ENCODE measurements around the gene MEGF11.
"Not testable (repeated sequence)": the region's sequence is repeated elsewhere in the genome, so short reads cannot be mapped to it uniquely, and the experiment has no call there.

The MEGF11 gene

DNA sequence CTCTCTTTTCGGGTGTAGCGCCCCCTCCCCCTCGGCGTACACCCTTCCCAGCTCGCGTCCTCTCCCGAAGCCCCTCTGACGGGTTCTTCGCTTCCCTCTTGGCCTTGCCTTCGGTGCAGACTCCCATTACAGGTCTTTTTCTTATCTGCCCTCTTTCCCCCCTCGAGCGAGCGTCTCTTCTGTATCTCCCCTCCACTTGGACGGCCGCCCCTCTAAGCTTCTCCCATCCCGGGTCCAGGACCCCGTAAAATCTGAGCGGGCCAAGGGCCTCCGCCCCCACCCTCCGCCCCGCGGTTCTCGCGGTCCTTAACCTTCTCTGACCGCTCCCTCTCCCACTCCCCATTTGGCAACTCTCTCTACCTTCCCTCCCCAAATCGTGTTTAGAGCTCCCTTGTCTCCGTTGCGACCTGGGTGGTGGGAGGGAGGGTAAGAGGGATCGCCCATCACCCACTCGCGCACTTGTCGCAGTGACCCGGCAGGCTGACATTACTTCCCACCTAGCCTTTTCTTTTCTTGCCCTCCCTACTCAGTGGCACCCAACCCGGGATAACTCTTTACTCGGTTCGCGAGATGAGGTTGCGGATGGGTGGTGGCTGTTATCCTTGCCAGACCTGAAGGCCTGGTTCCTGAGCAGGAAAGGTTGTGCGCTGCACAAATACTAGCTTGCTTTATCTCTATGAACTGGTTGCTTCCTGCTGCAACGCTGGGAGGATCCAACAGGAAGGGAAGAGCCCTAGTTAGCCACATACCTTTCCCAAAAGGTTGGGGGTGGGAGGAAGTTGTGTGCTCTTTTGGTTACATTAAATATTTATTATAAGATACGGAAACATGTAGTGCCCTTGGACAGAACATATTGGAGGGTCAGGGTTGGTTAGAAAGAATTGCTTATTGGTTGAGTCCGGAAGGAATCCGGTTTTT is 383.3 kb downstream of the MEGF11 start:
- no peak for FAIRE-seq

DNA sequence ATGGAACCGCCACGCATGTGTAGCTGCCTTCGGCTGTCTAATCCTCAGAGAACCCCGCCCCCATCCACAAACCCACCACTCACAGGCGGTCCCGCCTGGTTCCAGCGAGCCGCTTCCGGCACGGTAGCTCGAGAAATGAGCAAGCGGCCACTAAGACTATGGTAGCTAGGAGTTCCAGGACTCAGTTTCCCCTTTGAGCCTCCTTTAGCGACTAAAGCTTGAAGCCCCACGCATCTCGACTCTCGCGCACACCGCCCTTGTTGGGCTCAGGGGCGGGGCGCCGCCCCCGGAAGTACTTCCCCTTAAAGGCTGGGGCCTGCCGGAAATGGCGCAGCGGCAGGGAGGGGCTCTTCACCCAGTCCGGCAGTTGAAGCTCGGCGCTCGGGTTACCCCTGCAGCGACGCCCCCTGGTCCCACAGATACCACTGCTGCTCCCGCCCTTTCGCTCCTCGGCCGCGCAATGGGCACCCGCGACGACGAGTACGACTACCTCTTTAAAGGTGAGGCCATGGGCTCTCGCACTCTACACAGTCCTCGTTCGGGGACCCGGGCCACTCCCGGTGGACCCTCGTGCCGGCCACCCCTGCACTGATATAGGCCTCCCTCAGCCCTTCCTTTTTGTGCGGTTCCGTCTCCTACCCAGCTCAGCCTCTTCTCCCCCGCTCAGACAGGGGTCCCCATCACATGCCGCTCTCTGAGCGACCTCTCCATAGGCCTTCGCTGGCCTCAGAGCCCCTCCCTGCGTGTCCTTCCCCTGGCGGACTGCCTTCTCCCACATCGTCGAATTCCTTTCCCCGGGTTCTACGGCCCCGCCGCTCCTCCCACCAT is 384.2 kb downstream of the MEGF11 start, which contains the start of gene RAB11A:
Gene RAB11A (plus strand): TSS at position 366 of the 828 bp plus-strand sequence. CDS start 95 bp downstream, at position 461.
- FAIRE-seq, result peak; percentile 86

DNA sequence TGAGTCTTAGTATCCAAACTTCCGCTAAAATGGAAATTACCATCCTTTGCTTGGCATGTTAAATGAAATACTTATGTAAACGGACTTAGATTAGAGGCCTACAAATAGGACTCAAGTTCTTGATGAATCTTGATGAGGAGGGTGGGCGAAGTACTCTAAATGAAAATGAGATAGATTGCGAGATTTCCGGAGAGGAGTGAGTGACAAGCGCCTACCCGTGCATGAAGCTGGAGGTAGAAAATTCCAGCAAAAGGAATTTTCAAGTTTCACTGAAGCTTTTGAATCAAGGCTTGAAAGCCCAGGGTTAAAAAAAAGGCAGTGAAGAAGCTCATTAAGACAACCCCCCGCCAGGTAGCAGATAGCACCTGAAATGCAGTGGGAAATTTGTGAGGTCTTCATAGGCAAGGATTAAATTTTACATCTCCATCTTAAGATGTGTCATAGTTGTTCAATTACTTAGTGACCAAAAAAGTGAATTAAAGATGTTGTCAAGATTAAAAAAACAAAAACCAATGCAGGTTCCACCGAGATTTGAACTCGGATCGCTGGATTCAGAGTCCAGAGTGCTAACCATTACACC is 384.9 kb downstream of the MEGF11 start:
- no peak for FAIRE-seq

DNA sequence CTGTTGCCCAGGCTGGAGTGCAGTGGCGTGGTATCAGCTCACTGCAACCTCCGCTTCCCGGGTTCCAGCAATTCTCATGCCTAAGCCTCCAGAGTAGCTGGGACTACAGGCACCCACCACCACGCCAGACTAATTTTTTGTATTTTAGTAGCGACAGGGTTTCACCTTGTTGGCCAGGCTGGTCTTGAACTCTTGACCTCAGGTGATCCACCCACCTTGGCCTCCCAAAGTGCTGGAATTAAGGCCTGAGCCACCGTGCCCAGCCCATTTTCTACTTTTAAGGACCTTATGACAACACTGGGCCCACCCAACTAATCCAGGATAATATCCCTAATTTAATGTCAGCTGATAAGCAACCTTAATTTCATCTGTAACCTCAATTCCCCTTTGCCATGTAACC is 385.6 kb downstream of the MEGF11 start:
- not testable (repeated sequence) for FAIRE-seq

DNA sequence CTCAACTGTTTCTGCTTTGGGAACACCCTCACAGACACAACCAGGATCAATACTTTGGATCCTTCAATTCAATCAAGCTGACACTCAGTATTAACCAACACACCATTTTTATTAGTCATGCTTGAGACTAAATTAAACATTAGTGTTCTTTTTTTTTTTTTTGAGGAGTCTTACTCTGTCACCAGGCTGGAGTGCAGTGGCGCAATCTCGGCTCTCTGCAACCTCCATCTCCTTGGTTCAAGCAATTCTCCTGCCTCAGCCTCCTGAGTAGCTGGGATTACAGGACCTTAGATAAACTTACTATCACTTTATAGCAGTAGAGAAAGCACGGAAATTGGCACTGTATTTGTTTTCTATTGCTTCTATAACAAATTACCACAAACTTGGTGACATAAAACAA is 386.3 kb downstream of the MEGF11 start:
- no peak for FAIRE-seq

DNA sequence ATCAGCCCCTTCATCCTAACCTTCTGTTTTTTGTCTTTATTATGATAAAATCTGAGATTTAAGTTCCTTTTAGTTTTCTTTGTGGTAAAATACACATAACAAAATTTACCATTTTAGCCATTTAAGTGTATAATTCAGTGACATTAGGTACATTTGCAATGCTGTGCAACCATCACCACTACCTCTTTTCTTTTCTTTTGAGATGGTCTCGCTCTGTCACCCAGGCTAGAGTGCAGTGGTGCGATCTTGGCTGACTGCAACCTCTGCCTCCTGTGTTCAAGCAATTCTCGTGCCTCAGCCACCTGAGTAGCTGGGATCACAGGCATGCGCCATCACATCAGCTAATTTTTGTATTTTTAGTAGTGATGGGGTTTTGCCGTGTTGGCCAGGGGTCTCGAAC is 390.4 kb downstream of the MEGF11 start:
- no peak for FAIRE-seq

DNA sequence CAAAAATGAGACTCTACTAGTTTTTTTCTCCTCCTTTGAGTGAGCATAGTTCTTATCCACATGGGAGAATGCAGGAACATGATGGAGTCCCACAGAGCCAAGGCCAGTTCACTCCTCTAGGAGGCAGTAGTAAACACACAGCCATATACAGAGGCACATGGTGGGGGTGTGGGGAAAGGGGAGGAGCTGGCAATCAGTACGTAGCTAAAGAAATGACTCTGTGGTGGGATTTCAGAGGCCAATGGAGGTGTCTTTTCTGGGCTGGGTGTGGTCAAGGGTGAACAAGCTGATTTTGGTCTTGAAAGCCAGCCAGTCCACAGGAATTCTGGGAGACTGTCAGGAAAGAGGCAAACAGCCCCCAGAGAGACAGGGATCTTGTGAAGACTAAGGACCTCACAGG is 390.9 kb downstream of the MEGF11 start:
- peak; percentile 93 for FAIRE-seq

DNA sequence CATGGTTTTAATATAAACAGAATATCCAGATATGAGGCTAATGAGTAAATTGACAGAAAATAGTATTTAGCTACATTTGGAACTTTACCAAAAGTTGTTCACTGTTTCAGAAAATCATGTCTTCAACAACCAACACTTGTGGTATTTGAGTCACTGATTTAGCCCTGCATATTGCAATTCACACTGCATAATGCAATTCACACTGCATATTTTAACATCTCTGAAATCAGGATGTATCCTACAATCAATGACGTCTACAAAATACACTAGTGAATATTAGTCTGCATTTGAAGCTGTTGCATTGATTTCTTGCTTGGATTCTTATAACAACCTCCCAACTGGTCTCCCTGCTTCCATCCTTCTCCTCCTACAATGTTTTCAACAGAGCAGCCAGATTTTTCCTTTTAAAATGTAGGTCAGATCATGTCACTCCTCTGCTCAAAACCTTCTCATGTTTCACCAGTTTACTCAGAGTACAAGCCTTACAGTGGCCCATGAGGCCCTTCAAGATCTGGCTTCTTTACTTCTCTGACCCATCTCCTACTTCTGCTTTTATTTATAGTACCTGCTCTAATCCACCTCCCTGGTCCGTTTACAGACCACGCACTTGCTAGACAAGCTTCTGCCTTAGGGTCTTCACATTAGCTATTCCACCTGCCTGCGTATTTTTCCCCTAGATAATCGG is 395.7 kb downstream of the MEGF11 start:
- FAIRE-seq, result no peak

DNA sequence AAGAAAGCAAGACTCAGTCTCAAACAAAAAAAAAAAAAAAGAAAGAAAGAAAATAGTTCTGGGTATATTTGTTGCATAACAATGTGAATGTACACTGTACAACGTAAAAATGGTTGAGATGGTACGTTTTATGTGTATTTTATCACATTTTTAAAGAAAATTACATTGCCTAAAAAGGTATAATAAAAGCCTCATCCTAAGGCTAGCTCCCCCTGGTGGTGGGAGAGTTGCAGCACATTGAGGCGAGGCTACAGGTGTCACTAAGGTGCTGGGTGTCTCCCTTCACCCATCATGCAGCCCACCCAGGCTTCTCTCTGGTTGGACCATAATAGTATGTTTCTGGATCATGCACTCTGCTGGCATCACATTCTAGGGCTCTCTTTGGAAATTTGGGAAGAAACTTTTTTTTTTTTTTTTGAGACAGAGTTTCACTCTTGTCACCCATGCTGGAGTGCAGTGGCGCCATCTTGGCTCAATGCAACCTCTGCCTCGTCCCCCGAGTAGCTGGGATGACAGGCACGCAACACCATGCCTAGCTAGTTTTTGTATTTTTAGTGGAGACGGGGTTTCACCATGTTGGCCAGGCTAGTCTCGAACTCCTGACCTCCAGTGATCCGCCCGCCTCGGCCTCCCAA is 396.6 kb downstream of the MEGF11 start:
- no peak for FAIRE-seq

DNA sequence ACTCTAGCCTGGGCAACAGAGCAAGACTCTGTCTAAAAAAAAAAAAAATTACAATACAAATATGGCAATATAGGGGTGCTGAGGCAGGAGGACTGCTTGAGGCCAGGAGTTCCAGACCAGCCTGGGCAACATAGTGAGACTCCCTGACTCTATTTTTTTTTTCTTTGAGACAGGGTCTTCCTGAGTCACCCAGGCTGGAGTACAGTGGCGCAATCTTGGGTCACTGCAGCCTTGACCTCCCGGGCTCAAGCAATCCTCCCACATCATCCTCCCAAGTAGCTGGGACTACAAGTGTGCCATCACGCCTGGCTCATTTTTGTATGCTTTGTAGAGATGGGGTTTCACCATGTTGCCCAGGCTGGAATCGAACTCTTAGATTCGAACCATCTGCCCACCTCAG is 401.6 kb downstream of the MEGF11 start:
- FAIRE-seq, result no peak

DNA sequence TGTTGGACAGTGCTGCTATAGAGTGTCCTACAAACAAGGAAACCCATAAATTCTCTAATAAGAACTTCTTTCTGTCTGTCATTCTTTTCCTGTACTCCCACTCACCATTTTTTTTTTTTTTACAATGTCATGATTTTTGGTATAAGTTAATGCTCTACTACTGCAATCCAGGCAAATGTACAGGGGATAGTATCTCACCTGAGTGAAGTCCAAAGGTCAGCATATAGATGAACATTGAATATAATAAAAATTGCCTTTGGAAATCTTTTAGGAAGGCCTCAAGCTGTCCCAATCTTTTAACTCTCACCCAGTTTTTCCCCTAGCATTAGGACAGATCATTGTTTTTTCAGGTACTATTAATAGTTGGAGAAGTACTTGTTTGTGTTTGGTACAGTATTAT is 405.6 kb downstream of the MEGF11 start:
- FAIRE-seq, result no peak

DNA sequence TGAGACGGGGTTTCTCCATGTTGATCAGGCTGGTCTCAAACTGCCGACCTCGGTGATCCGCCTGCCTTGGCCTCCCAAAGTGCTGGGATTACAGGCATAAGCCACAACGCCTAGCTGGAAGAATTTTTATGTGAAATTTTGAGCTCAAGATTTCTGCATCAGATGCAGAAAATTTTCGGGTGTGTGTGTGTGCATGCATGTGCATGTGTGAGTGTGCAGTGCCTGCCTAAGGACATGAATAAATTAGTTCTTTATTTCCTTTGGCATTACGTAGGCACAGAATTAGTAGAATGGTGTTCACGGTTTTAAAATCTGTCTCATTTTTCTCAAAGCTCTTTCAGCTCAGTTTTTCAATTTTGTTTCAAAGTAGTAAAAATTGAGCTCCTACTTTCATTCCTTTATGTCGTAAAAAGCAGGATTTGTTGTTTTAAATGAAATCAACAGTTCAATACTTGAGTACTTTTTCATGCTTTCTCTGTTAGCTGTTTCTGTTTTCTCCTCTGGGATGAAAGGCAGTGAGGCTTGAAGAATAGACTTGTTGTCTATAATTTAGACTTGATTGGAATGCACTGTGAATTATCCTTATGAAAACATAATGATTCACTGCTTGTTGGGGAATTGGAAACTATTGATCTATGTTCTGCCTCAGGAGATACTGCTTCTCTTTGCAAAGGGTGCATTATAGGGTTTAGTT is 407.6 kb downstream of the MEGF11 start:
- no peak for FAIRE-seq

Data from G401.6 (cell line).